NCI-H2196 (cell line): ENCODE results near the gene TADA2A.
"Not testable (repeated sequence)": the region's sequence is repeated elsewhere in the genome, so short reads cannot be mapped to it uniquely, and the experiment has no call there.

ENCODE experiments used
- DNase-seq: peaks from one replicate; lab custom pipeline; 2025; ENCODE audit not compliant: unreplicated experiment; lab: John Stamatoyannopoulos, UW

TADA2A gene

DNA sequence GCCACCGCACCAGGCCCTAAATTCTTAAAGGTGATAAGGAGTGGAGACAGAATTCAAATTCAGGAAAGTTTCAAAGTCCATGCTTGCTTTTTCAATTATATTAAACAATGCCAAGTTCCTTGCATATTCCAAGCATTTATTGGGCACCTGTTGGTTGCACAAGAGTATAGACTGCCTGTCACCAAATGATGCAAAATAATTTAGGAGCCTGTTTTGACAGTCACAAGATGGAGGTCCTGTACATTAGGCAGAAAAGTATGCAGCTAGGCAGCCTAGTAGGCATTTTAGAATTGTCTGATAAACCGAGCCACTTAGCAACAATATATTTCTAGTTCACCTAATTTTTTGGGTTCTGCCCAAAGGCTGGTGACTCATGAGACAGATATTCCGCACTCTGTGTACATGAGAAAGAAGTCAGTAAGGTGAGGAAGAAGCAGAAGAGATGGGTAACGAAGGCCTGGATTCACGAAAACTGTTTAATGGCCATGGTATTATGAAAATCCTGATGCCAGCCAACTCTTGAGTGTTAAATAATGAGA is 7.4 kb upstream of the TADA2A start:
- no peak for DNase-seq

GRCh38 chr17:37400505-37400904 is 6.2 kb upstream of the TADA2A start:
- no peak for DNase-seq

GRCh38 chr17:37405522-37405921 is 1.2 kb upstream of the TADA2A start:
- DNase-seq: not testable (repeated sequence)

- DNase-seq: no peak
Observed at GRCh38 chr17:37405955-37406634, 591 bp upstream of the TADA2A start.

- DNase-seq: not testable (repeated sequence)
Observed at GRCh38 chr17:37408145-37408479, 1.4 kb downstream of the TADA2A start.

- no peak for DNase-seq
Observed at GRCh38 chr17:37410357-37410756, 3.7 kb downstream of the TADA2A start.

GRCh38 chr17:37413875-37414519 is 7.3 kb downstream of the TADA2A start:
- no peak for DNase-seq

DNA sequence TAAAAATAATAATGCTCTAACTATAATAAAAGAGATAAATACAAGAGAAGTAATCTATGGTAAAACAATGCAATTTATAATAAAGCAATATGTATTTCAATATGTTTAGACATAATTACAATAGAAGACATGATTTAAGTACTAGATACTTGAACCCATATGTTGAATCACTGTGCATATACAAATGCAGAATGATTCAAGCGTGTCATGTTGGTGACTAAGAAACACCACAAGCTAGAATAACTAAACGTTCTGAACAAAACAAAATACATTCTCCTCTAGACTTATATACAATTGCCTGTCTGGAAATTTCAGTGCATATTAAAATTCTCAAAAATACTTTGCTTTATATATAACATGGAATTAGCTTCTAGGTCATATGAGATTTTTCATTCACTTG is 11.2 kb downstream of the TADA2A start:
- DNase-seq: no peak

DNA sequence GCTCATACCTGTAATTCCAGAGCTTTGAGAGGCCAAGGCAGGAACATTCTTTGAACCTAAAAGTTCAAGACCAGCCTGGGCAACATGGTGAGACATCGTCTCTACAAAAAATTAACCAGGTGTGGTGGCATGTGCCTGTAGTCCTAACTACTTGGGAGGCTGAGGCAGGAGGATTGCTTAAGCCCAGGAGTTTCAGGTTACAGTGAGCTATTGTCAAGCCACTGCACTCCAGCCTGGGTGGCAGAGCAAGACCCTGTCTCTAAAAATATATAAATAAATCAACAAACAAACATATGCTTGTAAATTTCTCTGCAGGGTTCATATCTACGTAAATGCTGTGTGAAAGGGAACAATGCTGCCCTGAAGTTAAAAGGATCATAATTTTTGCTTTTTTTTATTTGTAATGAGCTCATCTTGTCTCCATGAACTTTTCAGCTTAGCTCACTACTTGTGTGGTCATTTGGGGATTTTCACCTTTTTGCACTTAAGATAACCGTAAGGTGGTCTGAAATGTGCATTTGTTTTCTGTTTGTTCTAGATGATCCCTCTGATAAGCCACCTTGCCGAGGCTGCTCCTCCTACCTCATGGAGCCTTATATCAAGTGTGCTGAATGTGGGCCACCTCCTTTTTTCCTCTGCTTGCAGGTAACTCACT is 16.4 kb downstream of the TADA2A start:
- DNase-seq: no peak

GRCh38 chr17:37425268-37425667 is 18.6 kb downstream of the TADA2A start:
- DNase-seq: no peak

- no peak for DNase-seq
Observed at GRCh38 chr17:37429039-37429438, 22.4 kb downstream of the TADA2A start.

GRCh38 chr17:37429453-37429852 is 22.8 kb downstream of the TADA2A start:
- DNase-seq: no peak

DNA sequence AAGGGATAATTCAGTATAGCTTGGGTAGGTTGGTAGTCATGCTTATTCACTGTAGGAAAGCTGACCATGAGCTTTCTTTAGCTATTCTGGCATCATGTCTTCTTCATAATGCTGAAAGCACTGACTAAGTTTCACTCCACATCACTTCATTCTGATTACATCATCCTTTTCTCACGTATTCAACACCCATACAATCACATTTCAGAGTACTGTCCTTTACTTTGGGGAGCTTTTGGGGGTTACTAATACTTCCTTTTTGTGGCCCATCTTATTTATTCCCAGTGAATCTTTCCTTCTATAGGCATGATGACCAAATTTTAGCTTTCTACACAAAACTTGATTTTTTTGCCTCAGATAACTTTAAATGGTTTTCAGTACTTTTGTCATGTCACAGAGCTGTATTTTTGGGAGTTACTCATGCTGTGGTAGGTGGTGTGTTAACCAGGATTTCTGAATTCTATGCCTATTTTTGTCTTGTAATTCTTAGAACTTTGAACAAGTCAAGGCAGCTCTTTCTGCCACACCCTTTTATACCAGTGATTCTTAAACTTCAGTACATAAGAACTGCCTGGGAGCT is 23.5 kb downstream of the TADA2A start:
- DNase-seq: no peak

DNA sequence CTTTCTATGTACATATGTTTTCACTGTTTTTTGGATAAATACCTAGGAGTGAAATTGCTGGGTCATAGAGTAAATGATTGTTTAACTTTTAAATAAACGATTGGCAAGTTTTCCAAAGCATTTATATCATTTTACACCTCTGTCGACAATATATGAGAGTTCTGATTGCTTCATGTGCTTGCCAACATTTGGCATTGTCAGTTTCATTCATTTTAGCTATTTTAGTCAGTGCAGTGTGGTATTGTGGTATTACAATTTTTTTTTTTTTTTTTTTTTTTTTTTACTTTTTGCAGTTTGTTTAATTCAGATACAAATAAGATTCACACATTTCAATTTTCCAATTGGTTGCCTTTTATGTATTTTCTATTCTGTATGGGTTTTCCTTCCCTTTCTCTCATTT is 26.0 kb downstream of the TADA2A start:
- DNase-seq: no peak

GRCh38 chr17:37438141-37438540 is 31.5 kb downstream of the TADA2A start:
- no peak for DNase-seq

DNA sequence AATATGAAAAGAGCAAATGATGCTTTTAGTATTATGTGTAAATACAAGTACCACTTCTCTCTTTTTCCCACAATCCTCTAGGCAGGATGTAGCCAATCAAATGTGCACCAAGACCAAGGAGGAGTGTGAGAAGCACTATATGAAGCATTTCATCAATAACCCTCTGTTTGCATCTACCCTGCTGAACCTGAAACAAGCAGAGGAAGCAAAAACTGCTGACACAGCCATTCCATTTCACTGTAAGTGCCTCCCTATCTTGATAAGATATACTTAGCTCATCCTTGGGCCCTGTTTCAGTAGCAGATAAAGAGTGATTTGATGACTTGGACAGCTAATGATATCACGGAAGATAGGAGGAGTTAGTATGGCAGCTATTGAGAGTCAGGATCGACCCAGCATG is 33.7 kb downstream of the TADA2A start:
- no peak for DNase-seq

DNA sequence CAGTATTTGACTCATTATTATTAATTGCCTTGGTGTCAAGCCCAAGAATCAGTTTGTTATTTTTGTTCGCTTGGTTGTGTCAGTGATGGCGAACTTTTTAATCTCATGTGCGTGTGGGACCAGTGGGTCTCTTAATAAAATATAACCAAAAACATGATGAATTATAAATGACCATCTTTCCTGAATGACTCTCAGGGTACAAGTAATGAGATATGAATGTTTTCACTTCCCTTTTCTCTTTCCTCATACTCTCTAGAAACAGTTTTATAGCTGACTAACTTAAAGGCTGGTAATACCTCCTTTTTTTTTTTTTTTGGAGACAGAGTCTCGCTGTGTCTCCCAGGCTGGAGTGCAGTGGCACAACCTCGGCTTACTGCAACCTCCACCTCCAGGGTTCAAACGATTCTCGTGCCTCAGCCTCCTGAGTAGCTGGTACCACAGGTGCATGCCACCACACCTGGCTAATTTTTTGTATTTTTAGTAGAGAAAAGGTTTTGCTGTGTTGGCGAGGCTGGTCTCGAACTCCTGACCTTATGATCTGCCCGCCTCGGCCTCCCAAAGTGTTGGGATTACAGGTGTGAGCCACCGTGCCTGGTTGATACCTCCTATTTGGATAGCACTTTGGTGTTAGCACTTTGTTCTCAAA is 34.8 kb downstream of the TADA2A start:
- not testable (repeated sequence) for DNase-seq

DNA sequence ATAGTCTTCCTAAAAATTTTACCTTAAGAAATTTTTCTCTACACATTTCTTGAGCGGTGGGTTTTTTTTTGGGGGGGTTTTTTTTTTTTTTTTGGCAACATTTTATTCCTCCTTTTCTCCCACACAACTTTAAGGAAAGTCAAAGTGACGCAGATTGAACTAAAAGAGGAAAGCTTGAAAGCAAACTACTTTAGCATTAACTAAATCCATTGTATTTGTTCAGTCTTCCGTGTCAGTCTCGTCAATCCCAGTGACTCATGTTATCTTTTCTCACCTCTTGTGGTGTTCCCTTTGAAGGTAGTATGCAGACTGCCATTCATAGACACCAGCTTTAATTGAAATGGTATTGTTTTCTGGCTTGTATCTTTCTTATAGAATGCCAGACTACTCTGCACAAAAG is 39.3 kb downstream of the TADA2A start:
- no peak for DNase-seq

GRCh38 chr17:37447641-37448040 is 41.0 kb downstream of the TADA2A start:
- DNase-seq: no peak

DNA sequence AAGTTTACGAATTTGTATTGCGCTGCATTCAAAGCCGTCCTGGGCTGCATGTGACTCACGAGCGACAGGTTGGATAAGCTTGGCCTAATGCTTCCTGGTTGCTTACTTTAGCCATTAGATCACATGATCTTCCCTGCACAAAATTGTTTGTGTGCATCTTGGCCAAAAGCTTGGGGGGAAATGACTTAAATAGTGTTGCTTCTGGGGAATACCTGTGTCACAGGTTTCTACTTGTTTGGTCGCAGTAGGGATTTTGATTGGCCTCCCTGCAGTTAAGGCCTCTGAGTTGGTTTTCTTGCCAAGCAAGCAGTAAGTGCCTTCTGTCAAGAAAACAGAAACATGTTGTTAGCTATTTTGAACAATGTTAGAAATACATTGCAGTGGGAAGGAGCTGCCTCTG is 43.4 kb downstream of the TADA2A start:
- DNase-seq: no peak

- DNase-seq: not testable (repeated sequence)
Observed at GRCh38 chr17:37457801-37458200, 51.1 kb downstream of the TADA2A start.
